HG02938 (cell line): ENCODE measurements around the gene VPS18.

Source experiments
- ATAC-seq: cut with Tn5 transposase; IDR thresholded peaks from one replicate; pipeline ENCODE4 v1.9.1; 2021; ENCODE audit warnings: mild to moderate bottlenecking, moderate library complexity; ENCODE audit not compliant: unreplicated experiment

Gene VPS18

DNA sequence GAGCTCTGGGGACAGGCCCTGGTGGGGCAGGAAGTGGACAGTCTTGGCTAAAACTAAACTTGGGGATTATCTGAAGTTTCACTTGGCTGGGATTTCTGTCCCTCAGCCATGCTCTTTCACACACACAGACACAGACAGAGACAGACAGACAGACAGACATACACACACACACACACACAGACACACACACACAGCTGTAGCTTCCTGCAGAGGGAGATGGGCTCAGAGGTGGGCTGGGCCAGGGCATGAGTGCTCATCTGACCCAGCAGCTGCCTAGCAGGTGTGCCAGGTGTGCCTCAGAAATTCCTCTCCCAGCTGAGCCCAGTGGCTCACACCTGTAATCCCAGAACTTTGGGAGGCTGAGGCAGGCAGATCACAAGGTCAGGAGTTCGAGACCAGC, 23.5 kb upstream of the VPS18 start:
- no peak for ATAC-seq

DNA sequence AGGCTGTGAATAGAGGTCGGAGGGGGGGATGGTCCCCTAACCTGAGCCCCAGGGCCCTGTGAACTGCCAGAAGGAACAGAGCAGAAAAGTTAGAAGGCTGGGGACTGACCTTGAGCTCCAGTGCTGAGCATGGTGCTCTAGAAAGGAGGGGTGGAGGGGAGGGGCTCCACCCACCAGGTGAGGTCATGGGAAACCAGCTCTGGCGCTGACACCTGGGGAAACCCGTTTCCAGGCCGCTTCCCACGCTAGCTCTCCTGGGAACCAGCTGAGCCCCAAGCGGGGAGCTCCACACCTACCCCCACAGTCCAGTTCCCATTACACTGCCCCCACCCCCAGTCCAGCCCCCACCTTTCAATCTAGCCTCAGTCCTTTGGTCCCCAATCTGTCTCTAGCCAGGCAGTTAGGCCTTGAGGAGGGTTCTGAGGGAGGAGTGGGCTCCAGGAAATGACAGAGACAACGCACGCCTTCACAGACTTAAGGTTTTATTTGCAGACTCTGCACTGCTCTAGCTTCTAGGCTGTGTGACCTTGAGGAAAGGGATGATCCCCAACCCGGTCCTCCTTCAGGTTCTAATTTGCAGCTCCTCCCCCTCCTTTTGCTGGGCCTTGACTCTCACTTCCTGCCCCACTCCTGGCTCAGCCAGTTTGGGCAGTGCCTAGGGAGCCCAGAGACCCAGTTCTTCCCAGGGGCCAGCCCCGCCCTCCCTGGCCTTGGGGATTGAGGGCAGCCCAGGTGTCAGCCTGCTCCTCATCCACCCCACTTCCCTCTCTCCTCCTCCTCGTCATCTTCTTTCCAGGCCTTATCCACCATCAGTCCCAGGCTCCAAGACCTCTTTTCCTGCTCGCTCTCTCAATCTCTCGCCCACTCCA, 22.3 kb upstream of the VPS18 start:
- ATAC-seq, result no peak

DNA sequence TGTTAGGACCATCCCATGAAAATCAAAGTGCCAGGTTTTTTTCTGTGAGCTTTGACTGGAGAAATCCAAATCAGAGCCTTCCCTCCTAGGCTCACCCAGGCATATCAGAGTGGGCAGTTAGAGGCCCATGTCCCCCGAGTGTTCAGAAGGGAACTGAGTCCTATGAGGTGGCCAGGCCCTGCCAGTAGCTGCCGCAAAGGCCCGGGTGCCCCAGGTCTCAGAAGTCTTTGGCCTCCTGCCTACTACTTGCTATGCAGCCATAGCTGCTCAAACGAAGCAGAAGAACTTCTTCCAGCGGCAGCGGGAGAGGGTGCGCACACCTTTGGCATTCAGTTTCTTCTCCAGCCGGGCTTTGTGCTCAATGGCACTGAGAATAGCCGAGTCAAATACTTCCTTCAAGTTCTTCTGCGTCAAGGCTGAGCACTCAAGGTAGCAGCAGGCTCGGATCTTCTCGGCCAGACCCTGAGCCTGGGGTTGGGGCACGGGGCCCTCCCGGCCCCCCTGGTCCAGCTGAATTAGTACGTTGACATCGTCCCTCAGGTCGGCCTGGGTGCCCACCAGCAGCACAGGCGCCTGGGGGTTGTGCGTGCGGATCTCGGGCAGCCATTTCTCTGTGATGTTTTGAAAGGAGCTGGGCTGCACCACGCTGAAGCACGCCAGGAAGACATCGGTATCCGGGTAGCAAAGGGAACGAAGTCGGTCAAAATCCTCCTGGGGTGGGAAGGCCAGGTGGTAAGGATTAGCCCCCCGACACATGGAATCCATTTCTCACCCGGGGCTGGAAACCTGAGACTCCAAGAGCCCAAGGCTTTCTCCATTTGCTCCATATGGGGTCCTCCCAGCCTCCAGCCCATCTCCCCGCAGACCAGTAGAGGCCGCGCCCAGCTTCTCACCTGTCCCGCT, 21.2 kb upstream of the VPS18 start:
- ATAC-seq, result no peak

DNA sequence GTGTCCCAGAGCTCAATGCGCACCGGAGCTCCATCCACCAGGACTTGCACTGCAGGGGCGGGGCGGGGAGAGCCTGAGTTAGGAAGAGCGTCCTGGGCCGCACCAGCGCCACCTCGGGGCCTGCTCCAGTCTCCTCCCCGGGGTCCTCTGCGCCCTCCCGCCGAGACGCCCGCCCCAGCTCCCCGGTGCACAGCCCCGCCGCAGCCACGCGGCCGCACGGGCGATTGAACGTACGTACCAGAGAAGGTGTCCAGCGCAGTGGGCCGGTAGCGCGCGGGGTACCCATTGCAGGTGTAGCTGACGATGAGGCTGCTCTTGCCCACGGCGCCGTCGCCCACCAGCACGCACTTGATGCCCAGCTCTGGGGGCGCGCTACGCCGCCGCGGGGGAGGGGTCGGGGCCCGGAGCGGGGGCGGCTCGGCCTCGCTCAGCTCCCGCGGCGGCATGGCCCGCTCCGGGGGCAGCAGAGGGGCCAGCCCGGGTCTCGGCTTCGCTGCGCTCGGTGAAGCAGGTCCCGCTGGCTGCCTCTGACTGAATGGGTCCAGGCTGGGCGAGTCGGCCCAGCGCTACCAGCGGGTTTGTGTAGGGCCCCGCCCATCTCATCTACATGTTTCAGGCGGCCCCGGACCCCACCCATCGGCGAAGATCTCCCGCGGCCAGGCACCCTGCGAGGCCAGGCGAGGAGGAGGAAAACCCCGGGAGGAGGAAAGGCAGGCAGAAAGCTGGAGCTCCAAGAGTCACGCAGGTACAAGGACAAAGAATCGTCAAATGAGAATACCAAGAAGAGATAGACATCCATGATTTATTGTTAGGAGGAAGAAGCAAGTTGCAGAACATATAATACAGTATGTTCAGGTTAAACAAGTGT, 20.3 kb upstream of the VPS18 start, which contains the start of gene RHOV:
TSS of gene RHOV (minus strand) at position 541 of the 868 bp plus-strand sequence. CDS start at position 446, 95 bp downstream.
- peak; percentile 48 for ATAC-seq

DNA sequence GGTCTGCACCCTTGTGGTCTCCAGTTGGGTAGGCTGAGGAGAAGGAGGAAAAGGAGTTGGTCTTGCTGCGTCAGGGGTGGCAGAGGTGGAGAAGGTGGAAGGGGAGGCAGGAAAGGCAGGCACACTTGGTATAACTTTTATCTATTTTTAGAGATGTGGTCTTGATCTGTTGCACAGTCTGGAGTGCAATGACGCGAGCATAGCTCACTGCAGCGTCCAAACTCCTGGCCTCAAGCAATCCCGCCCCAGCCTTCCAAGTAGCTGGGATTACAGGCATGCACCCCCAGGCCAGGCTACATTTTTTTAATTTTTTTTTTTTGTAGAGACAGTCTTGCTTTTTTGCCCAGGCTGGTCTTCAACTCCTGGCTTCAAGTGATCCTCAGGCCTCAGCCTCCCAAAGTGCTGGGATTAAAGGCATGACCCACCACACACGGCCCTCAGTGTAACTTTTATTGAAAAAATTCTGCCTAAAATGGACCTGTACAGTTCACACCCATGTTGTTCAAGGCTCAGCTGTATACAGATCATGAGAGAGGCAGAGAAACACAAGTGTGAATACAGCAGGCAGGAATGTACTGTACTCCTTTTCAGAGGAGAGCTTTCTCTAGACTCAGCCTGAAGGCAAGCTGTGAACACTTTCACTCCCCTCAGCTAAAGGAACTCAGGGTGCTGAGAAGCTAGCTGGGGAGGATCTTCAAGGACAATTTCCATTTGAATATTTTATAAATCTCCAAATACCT, 18.1 kb upstream of the VPS18 start:
- no peak for ATAC-seq

DNA sequence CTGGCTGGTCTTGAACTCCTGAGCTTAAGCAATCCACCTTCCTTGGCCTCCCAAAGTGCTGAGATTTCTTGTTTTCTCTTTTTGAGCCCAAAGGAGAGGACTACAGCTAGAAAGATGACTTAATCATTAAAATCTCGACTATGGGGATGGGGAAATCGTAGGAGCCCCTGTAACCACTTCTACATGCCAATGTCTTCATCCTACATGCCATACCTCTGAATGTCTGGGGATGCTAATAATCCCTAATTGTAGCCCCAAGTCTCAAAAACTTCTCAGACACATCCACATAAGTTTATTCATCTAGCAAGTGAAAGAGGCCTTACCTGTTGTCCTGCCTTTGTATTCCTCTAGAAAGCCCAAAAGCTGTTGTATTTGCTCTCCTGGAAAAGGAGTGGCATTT, 16.6 kb upstream of the VPS18 start:
- no peak for ATAC-seq

DNA sequence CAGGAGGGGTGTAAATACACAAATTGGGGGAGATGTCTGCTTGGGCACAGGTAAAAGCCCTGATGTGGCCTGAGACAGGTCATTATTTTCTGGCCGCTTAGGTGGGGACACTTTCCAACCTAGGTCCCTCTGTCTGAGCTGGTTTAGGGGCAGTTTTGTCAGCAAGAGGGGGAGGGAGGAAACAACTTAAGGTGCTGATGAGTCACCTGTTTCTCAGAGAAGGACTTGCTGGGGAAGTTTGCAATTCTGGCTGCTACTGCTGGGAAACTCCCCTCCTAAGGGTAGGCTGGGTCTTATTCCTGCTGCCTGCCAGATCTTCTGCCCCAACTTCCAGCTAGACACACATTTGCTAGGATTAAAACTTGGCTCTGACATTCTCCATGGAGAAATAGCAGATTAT, 15.5 kb upstream of the VPS18 start:
- no peak for ATAC-seq

DNA sequence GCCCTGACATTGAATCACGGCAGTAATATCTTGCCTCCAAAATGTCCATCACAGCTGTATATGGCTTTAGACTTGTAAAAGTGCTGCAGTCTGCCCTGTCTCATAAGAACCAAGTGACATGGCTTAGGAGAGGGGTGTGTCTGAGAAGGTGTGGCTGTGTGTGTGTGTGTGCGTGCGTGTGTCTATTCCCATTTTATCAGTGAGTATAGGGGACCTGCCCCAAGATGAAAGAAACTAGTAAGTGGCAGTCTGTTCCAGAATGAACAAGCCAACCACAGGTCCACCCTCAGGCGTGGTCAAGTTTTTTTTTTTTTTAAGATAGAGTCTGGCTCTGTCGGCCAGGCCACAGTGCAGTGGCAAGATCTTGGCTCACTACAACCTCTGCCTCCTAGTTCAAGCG, 14.6 kb upstream of the VPS18 start:
- no peak for ATAC-seq

DNA sequence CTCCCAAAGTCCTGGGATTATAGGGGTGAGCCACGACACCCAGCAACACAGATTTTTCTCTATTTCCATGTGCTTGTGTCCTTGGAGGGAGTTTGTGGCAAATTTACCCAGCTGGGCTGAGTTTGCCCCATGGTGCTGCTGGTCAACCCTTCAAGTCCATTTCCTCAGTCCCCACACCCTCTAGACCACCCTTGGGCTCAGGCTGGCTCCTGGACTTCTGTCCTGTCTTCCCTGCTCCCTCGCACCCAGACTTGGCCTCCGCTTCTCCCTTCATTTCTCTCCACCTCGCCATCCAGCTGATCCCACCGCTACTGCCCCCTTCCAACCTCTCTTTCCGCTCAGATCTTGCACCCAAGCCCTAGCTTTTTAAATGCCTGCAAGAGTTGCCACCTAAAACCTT, 12.9 kb upstream of the VPS18 start:
- ATAC-seq, result no peak

DNA sequence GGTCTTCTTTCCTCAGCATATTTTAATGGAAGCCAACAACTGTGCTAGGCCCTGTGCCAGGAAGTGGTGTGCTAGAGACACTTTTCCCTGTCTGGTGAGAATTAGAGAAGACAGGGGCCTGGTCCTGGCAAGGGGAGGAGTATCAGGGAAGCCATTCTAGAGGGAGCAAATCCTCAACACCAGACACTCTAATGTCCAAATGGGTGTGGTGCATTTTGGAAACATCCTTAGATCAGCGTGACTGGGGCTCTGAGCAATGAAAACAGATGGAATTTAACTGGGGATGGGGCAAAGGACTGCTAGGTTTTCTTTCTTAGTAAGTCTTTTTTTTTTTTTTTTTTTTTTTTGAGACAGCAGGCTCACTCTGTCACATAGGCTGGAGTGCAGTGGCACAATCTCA, 7.7 kb upstream of the VPS18 start:
- no peak for ATAC-seq

DNA sequence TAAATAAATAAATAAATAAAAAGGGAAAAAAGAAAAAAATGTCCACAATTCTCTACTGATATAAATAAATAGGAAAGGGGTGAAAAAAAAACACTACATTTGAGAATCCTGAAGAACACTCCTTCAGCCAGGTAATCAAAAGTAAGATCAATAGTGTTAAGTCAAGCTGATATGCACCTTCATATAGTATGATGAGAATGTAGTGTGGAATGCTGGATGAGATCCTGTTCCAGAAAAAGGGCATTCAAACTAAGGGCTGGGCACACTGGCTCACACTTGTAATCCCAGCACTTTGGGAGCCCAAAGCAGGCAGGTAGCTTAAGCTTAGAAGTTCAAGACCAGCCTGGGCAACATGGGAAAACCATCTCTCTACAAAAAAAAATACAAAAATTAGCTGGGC, 5.1 kb upstream of the VPS18 start:
- ATAC-seq, result no peak

DNA sequence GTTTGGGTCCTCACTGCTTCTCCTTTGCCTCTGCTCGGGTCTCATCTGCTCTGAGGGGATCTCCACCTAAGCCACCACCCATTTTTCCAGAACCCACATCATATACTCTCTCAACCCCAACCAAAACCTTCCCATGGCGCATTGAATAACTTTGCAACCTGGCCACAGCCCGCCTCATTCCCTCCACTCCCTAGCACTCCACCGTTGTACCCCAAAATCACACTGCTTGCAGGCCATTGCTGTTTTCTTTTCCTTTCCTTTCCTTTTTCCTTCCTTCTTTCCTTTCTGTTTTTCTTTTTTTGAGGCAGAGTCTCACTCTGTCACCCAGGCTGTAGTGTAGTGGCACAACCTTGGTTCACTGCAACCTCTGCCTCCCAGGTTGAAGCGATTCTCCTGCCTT, 3.1 kb upstream of the VPS18 start:
- ATAC-seq, result no peak

DNA sequence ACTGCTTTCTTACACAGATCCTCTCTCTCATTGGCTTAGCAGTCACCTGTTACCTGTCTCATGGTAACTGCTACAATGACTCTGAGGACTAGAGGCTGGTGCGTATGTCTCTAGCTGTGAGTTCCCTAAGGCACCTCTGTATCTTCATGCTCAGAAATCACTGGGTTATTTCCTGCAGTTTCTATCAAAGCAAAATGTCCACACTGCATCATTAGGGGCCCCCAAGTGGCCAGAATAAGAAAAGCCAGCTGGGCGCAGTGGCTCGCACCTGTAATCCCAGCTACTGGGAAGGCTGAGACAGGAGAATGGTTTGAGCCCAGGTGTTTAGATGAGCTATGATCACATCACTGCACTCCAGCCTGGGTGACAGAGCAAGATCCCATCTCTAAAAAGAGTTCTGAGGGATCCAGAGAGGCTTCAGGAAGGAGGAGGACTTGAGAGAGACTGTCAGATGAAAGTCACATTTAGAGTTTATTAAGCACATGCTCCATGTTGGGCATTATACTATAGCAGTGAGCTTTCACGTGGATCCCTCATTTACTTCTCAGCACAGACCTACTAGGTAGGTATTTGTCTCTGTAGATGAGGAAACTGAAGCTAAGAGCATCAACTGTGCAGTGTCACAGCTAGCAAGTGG, 2.3 kb upstream of the VPS18 start:
- no peak for ATAC-seq

DNA sequence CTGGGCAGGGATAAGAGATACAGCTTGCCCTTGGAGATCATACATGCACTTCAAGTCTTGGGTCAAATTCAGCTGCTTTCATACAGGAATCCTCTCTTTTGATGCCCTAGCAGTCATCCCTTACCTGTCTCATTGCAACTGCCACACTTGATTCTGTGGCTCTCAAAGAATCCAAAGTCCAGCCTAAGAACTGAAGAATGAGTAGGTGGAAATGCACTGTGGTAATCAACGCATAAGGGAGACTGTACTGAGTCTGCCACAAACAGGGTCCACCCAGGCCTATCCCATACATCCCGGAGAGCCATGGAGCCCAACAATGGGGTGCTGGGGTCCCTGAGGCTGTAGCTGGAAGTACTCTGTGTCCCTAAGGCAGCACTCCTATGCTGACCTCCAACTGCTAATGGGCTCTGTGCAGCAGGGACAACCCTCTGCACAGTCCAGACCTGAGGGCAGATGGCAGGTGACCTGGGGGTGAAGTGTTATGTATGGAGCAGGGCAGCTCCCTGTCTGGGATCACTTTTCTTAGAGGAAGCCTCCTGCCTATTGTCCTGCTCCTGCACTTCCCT, 1.7 kb upstream of the VPS18 start:
- no peak for ATAC-seq

DNA sequence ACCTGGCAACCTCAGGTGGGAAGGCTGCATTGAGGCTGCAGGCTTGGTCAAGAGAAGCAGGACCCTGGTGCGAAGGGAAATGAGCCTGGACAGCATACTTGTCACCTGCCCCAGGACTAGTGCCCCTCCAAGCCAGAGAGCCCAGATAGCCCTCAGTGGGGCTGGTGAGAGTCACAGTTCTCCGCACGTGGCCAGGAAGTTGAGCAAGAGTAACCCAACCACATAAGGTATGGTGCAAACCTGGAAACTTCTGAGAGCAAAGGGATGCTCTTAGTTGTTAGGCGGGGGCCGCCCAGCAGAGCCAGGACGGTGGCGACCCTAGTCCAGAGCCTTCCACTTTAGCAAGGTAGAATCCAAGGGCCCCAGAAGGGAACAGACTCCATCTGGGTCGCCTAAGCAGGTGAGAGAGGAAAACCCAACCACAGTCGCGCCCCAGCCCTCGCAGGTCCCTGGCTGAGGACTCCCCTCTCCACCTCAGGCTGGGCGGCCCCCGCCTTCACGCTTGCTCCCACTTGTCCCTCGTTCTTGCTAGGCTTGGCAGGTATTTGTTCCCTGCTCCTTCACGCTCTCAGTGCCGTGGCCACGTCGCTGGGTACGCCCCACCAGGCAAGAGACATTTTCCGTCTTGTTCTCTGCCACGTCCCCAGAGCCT, 1.1 kb upstream of the VPS18 start:
- ATAC-seq, result no peak

DNA sequence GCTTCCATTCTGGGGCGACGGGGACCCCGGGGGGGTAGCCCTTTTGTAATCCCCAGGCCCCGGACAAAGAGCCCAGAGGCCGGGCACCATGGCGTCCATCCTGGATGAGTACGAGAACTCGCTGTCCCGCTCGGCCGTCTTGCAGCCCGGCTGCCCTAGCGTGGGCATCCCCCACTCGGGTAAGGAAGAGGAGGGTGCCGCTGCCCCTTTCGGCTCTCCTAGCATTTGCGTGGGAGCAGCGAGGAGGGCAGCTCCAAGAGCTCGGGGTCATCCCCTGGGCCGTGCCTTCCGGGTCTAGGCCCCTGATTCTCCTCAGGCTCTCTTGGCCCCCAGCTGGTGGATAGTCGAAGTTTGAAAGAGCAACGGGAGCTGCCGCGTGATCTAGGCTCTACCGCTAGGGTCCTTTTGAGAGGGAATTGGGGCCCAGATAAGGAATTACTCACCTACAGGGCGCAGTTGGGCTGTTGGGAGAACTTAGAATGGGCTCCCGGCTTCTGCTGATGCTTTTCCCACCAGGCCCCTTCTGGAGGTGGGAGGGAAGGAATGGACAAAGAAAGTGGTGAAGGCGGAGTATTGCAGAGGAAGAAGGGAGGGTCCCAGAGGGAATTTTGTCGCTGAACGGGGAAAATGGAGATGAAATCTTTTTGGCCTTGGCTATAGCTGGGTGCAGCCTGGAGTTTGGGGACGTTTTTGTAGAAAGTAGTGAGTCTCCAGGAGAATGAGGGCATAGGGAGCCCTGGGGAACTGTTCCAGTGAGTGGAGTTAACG, 615 bp downstream of the VPS18 start:
- no peak for ATAC-seq

DNA sequence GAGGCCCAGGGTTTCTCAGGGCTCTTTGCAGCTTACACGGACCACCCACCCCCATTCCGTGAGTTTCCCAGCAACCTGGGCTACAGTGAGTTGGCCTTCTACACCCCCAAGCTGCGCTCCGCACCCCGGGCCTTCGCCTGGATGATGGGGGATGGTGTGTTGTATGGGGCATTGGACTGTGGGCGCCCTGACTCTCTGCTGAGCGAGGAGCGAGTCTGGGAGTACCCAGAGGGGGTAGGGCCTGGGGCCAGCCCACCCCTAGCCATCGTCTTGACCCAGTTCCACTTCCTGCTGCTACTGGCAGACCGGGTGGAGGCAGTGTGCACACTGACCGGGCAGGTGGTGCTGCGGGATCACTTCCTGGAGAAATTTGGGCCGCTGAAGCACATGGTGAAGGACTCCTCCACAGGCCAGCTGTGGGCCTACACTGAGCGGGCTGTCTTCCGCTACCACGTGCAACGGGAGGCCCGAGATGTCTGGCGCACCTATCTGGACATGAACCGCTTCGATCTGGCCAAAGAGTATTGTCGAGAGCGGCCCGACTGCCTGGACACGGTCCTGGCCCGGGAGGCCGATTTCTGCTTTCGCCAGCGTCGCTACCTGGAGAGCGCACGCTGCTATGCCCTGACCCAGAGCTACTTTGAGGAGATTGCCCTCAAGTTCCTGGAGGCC, 5.4 kb downstream of the VPS18 start:
- no peak for ATAC-seq
